Measurements from ENCODE around the gene KCNJ6. TPM values are rescaled to one million over a fixed set of nuclear protein-coding genes. Genes with fewer than 3 reads are reported as not detected.
A peak's percentile ranks its signal among the peaks of the same experiment; 100 is the strongest.

KCNJ6 gene
- total and polyA plus RNA-seq, 8 donors: 0.03 to 0.28 (median 0.17) TPM

DNA sequence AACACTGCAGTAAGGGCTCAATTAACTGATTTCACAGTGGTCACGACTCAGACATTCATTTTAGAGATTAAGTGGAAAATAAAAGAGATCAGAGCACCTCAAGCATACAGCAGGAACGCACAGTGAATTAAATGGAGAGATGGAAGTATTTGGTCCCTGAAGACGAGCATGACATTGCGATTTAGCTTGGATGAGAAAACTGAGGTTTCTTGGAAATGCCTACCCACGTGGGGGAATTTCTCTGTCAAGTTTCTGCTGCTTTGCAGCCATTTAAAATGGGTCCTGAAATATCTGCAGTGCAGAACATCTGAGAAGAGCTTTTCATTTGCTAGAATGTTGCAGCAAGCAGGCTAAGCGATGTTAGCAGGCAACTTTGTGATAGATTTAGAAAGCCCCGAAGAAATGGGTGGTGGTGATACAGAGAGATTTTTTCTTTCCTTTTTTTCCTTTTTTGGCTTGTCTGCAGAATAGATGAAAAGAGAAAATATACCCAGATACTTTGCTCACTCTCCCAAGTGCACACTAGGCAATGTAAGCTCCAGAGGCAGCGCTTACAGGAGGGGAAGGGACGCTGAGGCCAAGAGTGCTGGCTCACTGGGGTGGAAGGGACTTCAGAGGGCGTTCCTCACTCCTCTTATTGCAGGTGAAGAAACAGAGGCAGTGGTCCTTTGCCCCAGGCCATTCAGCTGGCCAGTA is 258.0 kb downstream of the KCNJ6 start:
- intact Hi-C loops (cut with DNase I): no loop called here

DNA sequence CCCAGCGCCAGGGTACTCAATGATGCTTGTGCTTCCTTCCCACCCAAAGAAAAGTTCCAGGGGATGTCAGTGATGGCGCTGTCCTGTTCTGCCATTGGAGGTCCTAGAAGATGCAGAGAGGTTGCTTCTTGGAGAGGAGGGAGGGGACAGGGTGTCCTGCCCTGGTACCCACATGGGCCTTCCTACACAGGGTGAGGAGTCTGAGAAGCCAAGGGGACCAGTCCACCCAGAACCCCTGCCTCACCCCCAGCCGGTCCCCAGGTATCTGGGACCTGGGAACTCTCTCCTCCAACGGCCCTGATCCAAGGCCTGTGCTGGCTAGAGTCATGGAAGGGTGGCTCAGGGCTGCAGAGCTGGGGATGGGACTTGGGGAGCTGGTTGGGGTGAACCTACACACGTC is 259.4 kb downstream of the KCNJ6 start:
- intact Hi-C loops (cut with DNase I): no loop called here
- ATAC-seq: no peak
- H3K4me3 ChIP-seq: no peak overlapping the region

More for the DNA sequence above, 258.0 kb downstream of the KCNJ6 start:
- DNase-seq (no peak), ATAC-seq (peak; percentile 69)
- Histone ChIP-seq H3K4me1 (peaks cover 7% of the 10 kb centered on the region in 2 donors), H3K9me3 (no peaks in the 10 kb centered on the region), H3K27ac (peak overlapping the region in 1 of 2 donors; percentile 53), H3K36me3 (no peaks in the 10 kb centered on the region), H3K27me3 (no peaks in the 10 kb centered on the region), H3K4me3 (no peak overlapping the region)
- TF ChIP-seq CTCF (IDR thresholded peaks at IDR 0.05): no peak

GRCh38 chr21:37655611-37656300 is 260.5 kb downstream of the KCNJ6 start:
- no peaks in the 10 kb centered on the region for H3K36me3 ChIP-seq
- ATAC-seq: no peak

More for the DNA sequence above, 259.4 kb downstream of the KCNJ6 start:
- Histone ChIP-seq H3K9me3 (no peaks in the 10 kb centered on the region), H3K4me1 (peaks cover 7% of the 10 kb centered on the region in 2 donors), H3K27ac (no peak overlapping the region), H3K27me3 (no peaks in the 10 kb centered on the region), H3K36me3 (no peaks in the 10 kb centered on the region)
- no peak for TF ChIP-seq CTCF (IDR thresholded peaks at IDR 0.05)
- no peak for DNase-seq

GRCh38 chr21:37654596-37654995 is 261.7 kb downstream of the KCNJ6 start:
- Histone ChIP-seq H3K27me3 (no peaks in the 10 kb centered on the region), H3K27ac (no peak overlapping the region), H3K9me3 (no peaks in the 10 kb centered on the region), H3K4me3 (no peak overlapping the region), H3K4me1 (peaks cover 7% of the 10 kb centered on the region in 2 donors), H3K36me3 (no peaks in the 10 kb centered on the region)
- ATAC-seq (no peak), DNase-seq (no peak)
- intact Hi-C loops (cut with DNase I): no loop called here
- TF ChIP-seq CTCF (IDR thresholded peaks at IDR 0.05): no peak

More at GRCh38 chr21:37655611-37656300, 260.5 kb downstream of the KCNJ6 start:
- no peak overlapping the region for H3K27ac ChIP-seq
- H3K9me3 ChIP-seq: no peaks in the 10 kb centered on the region
- intact Hi-C loops (cut with DNase I): no loop called here
- DNase-seq: no peak
- no peak for TF ChIP-seq CTCF (IDR thresholded peaks at IDR 0.05)
- H3K4me3 ChIP-seq: no peak overlapping the region
- peaks cover 7% of the 10 kb centered on the region in 2 donors for H3K4me1 ChIP-seq
- no peaks in the 10 kb centered on the region for H3K27me3 ChIP-seq

DNA sequence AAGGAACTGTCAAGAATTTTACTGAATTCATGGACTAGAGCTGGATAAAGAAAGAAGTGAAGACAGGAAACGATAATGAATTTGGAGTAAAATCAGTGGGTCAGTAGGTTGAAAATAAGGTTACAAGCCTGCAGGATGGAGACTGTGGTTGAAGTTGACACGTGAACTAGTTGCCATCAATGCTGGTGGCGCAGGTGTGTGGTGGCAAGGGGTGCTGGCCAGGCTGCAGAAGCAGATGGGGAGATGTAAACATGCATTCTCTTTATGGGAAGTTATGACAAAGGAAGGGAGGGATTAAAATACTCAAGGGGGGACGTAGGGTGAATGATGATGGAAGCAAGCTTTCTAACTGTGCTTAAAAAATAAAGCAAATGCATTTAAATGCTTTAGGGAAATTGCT is 263.1 kb downstream of the KCNJ6 start:
- Histone ChIP-seq H3K9me3 (no peaks in the 10 kb centered on the region), H3K4me3 (no peak overlapping the region), H3K27me3 (no peaks in the 10 kb centered on the region), H3K4me1 (peaks cover 0 to 2% of the 10 kb centered on the region in 2 donors), H3K27ac (no peak overlapping the region), H3K36me3 (no peaks in the 10 kb centered on the region)
- ATAC-seq (no peak), DNase-seq (no peak)
- intact Hi-C loops (cut with DNase I): no loop called here
- TF ChIP-seq CTCF (IDR thresholded peaks at IDR 0.05): no peak
